Liver (tissue), 9 donors: ENCODE measurements around the gene FARS2. TPM values are rescaled to one million over a fixed set of nuclear protein-coding genes. Genes with fewer than 3 reads are reported as not detected.

Experiments used
- DNase-seq: peaks from one replicate; pipeline ENCODE4 v3.0.0-alpha.2; 2017; ENCODE audit warnings: low spot score
- H3K27ac ChIP-seq, 2 donors: one replicate each; pipeline ENCODE4 v1.7.0; 2013; ENCODE audit warnings: inconsistent platforms in 2 of 2, low read length in 2 of 2, control low read depth in 1 of 2, low read depth in 1 of 2, mild to moderate bottlenecking in 1 of 2
- H3K27me3 ChIP-seq, 4 donors: one replicate each; pipeline versions ENCODE4 v1.6.1 to v1.7.0; 2013; ENCODE audit warnings: low read length in 3 of 4, inconsistent platforms in 1 of 4, mild to moderate bottlenecking in 1 of 4, moderate library complexity in 1 of 4; ENCODE audit not compliant: control insufficient read depth in 4 of 4, insufficient read depth in 4 of 4
- H3K36me3 ChIP-seq, 4 donors: one replicate each; pipeline versions ENCODE4 v1.6.1 to v1.7.0; 2013; ENCODE audit warnings: low read length in 3 of 4, mild to moderate bottlenecking in 3 of 4, low read depth in 1 of 4, moderate library complexity in 1 of 4; ENCODE audit not compliant: control insufficient read depth in 4 of 4, insufficient read depth in 3 of 4
- H3K4me1 ChIP-seq, 4 donors: one replicate each; pipeline versions ENCODE4 v1.6.1 to v1.7.0; 2013; ENCODE audit warnings: low read length in 3 of 4, mild to moderate bottlenecking in 3 of 4, moderate library complexity in 1 of 4; ENCODE audit not compliant: control insufficient read depth in 4 of 4, insufficient read depth in 4 of 4
- H3K4me3 ChIP-seq, 3 donors: one replicate each; pipeline versions ENCODE4 v1.6.1 to v1.7.0; 2013; ENCODE audit warnings: low read length in 3 of 3, control low read depth in 1 of 3, low read depth in 1 of 3, mild to moderate bottlenecking in 1 of 3
- H3K9ac ChIP-seq, 2 donors: one replicate each; pipeline ENCODE4 v1.7.0; 2013; ENCODE audit warnings: low read length in 2 of 2, mild to moderate bottlenecking in 2 of 2, moderate library complexity in 2 of 2, control low read depth in 1 of 2, low read depth in 1 of 2
- H3K9me3 ChIP-seq, 4 donors: one replicate each; pipeline versions ENCODE4 v1.6.1 to v1.7.0; 2013; ENCODE audit warnings: low read length in 3 of 4; ENCODE audit not compliant: control insufficient read depth in 4 of 4
- EGR1 ChIP-seq, 2 donors: IDR thresholded peaks; 2 replicates each; pipeline ENCODE4 v1.6.1; 2016 to 2018; ENCODE audit warnings: antibody characterized with exemption in 2 of 2, low read depth in 2 of 2
- FOXA1 ChIP-seq: IDR thresholded peaks from 2 replicates; pipeline ENCODE4 v1.6.1; 2016; ENCODE audit warnings: antibody characterized with exemption
- FOXA2 ChIP-seq: IDR thresholded peaks from 2 replicates; pipeline ENCODE4 v1.6.1; 2016; ENCODE audit warnings: antibody characterized with exemption
- GABPA ChIP-seq, 2 donors: IDR thresholded peaks in 1 of 2; conservative IDR thresholded peaks in 1 of 2; 2 replicates each; pipeline ENCODE4 v1.6.1; 2016; ENCODE audit warnings: antibody characterized with exemption in 2 of 2, mild to moderate bottlenecking in 1 of 2, moderate library complexity in 1 of 2
- HNF4A ChIP-seq, 2 donors: conservative IDR thresholded peaks; 2 replicates each; pipeline ENCODE4 v1.6.1; 2016; ENCODE audit warnings: antibody characterized with exemption in 2 of 2, mild to moderate bottlenecking in 2 of 2
- HNF4G ChIP-seq: IDR thresholded peaks from 2 replicates; pipeline ENCODE4 v1.6.1; 2016; ENCODE audit warnings: antibody characterized with exemption
- JUND ChIP-seq, 2 donors: IDR thresholded peaks; 2 replicates each; pipeline ENCODE4 v1.6.1; 2016; ENCODE audit warnings: antibody characterized with exemption in 2 of 2
- NR2F2 ChIP-seq: IDR thresholded peaks from 2 replicates; pipeline ENCODE4 v1.6.1; 2016; ENCODE audit warnings: antibody characterized with exemption
- RAD21 ChIP-seq, 2 donors: IDR thresholded peaks; 2 replicates each; pipeline ENCODE4 v1.6.1; 2016; ENCODE audit warnings: antibody characterized with exemption in 2 of 2, mild to moderate bottlenecking in 2 of 2
- RXRA ChIP-seq, 2 donors: IDR thresholded peaks; 2 replicates each; pipeline ENCODE4 v1.6.1; 2017 to 2018; ENCODE audit warnings: antibody characterized with exemption in 2 of 2, mild to moderate bottlenecking in 1 of 2
- SP1 ChIP-seq: IDR thresholded peaks from 2 replicates; pipeline ENCODE4 v1.6.1; 2018; ENCODE audit warnings: antibody characterized with exemption, mild to moderate bottlenecking
- TAF1 ChIP-seq: conservative IDR thresholded peaks from 2 replicates; pipeline ENCODE4 v1.6.1; 2016; ENCODE audit warnings: antibody characterized with exemption, mild to moderate bottlenecking
- YY1 ChIP-seq: IDR thresholded peaks from 2 replicates; pipeline ENCODE4 v1.6.1; 2016; ENCODE audit warnings: antibody characterized with exemption, mild to moderate bottlenecking
- WGBS: extraction: QIAGEN DNeasy Blood & Tissue Kit; methylation state at CpG from one replicate; pipeline ENCODE4 v1.1.7; 2013; 5-methylcytosine and 5-hydroxymethylcytosine counted together
- polyA plus RNA-seq, 2 donors: library from polyadenylated mRNA; stranded (reverse) in 1 of 2; unstranded in 1 of 2; fragments of 200-250 nt in 1 of 2; fragments of >200 nt in 1 of 2; fragmentation: Nextera tagmentation in 1 of 2; extraction: Ambion mirVana in 1 of 2; gene quantifications; one replicate each; pipeline versions ENCODE4 v1.2.1 to v1.2.3, GENCODE V29; 2013 to 2015
- total RNA-seq, 2 donors: library from RNA; depleted of rRNA; stranded (reverse); fragments of >200 nt; gene quantifications; one replicate each; pipeline ENCODE4 v1.2.3, GENCODE V29; 2014
- TF ChIP-seq, protein P1 (sequence below): IDR thresholded peaks from 2 replicates; pipeline ENCODE4 v1.6.1; 2016; ENCODE audit warnings: antibody characterized with exemption, mild to moderate bottlenecking
- TF ChIP-seq, protein P2 (sequence below): IDR thresholded peaks from 2 replicates; pipeline ENCODE4 v1.6.1; 2016; ENCODE audit warnings: antibody characterized with exemption
- TF ChIP-seq, protein P3 (sequence below): IDR thresholded peaks from 2 replicates; pipeline ENCODE4 v1.6.1; 2016; ENCODE audit warnings: antibody characterized with exemption
- donor health status: healthy.
- donor health status: healthy.
- donor health status: healthy.
- donor health status: healthy.
- donor health status: healthy.

The FARS2 gene
- total and polyA plus RNA-seq, 4 donors, result 7.8 to 25.9 (median 11.2) TPM

DNA sequence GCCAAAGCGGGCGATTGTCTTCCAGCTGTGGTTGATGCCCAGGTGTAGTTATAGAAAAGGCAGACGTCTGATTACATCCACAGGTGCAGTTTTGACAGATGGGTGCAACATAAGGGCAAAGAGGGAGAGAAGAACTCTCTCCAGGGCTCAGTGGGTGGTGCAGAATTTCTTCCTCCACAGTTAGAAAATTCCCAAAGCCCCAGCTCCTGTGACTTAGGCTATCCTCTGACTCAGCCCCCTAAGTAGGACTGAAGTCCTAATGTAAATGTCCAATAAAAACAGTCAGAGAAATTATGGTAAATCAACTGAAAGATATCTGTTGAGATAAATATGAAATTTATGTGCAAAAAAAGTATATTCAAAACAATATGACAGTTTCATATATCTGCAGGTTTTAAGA lies 32.0 kb upstream of the FARS2 start:
- no peaks in the 10 kb centered on the region for H3K27me3 ChIP-seq
- H3K36me3 ChIP-seq, result no peaks in the 10 kb centered on the region
- no peaks in the 10 kb centered on the region for H3K9me3 ChIP-seq
- TF ChIP-seq NR2F2, result no peak
- TF ChIP-seq HNF4A (conservative IDR thresholded peaks at IDR 0.05), result no peak
- no peak for TF ChIP-seq YY1
- TF ChIP-seq FOXA1, result no peak
- H3K4me3 ChIP-seq, result no peak overlapping the region
- DNase-seq, result no peak
- no peak overlapping the region for H3K27ac ChIP-seq
- H3K9ac ChIP-seq, result no peak overlapping the region
- WGBS, result 96% methylated on average over 3 of the region's 3 CpGs
- no peaks in the 10 kb centered on the region for H3K4me1 ChIP-seq

DNA sequence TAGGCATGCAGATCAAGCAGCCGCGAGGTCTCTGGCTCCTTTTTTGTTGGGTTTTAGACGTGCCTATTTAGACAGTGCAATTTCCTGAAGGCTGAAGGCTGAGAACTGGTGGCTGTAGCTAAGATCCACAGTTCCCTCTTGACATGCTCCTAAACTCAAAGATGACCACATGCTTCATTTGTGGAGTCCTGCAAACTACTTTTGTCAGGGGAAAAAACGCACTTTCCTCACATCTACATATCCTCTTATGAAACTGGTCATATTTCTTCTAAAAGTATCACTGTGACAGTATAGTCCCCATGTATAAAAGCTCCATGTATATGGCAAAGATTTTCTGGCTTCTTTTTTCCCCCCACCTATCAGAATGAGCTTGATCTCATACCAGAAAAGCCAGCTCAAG lies 31.2 kb upstream of the FARS2 start:
- Histone ChIP-seq H3K9me3 (no peaks in the 10 kb centered on the region), H3K4me1 (no peaks in the 10 kb centered on the region), H3K9ac (no peak overlapping the region), H3K36me3 (no peaks in the 10 kb centered on the region), H3K27ac (no peak overlapping the region), H3K4me3 (no peak overlapping the region), H3K27me3 (no peaks in the 10 kb centered on the region)
- WGBS, result 89% methylated on average over 4 of the region's 4 CpGs
- TF ChIP-seq, protein P1, sequence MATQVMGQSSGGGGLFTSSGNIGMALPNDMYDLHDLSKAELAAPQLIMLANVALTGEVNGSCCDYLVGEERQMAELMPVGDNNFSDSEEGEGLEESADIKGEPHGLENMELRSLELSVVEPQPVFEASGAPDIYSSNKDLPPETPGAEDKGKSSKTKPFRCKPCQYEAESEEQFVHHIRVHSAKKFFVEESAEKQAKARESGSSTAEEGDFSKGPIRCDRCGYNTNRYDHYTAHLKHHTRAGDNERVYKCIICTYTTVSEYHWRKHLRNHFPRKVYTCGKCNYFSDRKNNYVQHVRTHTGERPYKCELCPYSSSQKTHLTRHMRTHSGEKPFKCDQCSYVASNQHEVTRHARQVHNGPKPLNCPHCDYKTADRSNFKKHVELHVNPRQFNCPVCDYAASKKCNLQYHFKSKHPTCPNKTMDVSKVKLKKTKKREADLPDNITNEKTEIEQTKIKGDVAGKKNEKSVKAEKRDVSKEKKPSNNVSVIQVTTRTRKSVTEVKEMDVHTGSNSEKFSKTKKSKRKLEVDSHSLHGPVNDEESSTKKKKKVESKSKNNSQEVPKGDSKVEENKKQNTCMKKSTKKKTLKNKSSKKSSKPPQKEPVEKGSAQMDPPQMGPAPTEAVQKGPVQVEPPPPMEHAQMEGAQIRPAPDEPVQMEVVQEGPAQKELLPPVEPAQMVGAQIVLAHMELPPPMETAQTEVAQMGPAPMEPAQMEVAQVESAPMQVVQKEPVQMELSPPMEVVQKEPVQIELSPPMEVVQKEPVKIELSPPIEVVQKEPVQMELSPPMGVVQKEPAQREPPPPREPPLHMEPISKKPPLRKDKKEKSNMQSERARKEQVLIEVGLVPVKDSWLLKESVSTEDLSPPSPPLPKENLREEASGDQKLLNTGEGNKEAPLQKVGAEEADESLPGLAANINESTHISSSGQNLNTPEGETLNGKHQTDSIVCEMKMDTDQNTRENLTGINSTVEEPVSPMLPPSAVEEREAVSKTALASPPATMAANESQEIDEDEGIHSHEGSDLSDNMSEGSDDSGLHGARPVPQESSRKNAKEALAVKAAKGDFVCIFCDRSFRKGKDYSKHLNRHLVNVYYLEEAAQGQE, result no peak
- TF ChIP-seq, protein P2, sequence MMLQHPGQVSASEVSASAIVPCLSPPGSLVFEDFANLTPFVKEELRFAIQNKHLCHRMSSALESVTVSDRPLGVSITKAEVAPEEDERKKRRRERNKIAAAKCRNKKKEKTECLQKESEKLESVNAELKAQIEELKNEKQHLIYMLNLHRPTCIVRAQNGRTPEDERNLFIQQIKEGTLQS, result no peak
- TF ChIP-seq SP1 (no peak), HNF4A (conservative IDR thresholded peaks at IDR 0.05) (no peak), JUND (IDR thresholded peaks at IDR 0.05) (no peak)
- no peak for DNase-seq

DNA sequence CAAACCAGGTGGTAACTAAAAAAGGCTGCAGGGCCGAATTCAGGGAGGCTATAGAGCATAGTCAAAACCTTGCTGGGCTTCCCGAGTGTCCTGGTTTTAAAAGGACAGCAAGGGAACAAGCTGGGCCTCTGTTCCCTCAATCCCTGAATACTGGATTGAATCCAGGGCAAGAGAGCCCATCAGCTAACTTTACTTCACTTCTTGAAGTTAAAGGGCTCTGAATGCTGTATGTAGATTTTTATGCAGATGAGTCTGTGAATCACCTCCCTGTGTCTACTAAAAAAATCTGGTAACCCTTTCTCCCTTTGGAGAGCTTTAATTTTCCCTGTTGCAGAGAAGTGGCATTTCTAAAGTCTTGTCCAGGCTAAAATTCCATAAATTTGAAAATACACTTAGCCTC lies 30.0 kb upstream of the FARS2 start:
- H3K27ac ChIP-seq, result no peak overlapping the region
- WGBS, result 93% methylated on average over 2 of the region's 2 CpGs
- no peaks in the 10 kb centered on the region for H3K4me1 ChIP-seq
- H3K36me3 ChIP-seq, result no peaks in the 10 kb centered on the region
- H3K4me3 ChIP-seq, result no peak overlapping the region
- DNase-seq, result no peak
- H3K9ac ChIP-seq, result no peak overlapping the region
- no peak for TF ChIP-seq JUND (IDR thresholded peaks at IDR 0.05)
- no peak for TF ChIP-seq FOXA1
- no peak for TF ChIP-seq TAF1
- TF ChIP-seq RXRA (IDR thresholded peaks at IDR 0.05), result no peak
- TF ChIP-seq GABPA (IDR thresholded peaks at IDR 0.05 in 1 of 2, conservative IDR thresholded peaks at IDR 0.05 in 1 of 2), result no peak
- no peak for TF ChIP-seq FOXA2
- no peak for TF ChIP-seq NR2F2
- no peak for TF ChIP-seq EGR1 (IDR thresholded peaks at IDR 0.05; ENCODE audit: low read depth in 2 of 2)
- TF ChIP-seq, protein P1, result no peak
- TF ChIP-seq RAD21 (IDR thresholded peaks at IDR 0.05), result no peak
- TF ChIP-seq HNF4G, result no peak
- TF ChIP-seq, protein P2, result no peak
- TF ChIP-seq, protein P3, sequence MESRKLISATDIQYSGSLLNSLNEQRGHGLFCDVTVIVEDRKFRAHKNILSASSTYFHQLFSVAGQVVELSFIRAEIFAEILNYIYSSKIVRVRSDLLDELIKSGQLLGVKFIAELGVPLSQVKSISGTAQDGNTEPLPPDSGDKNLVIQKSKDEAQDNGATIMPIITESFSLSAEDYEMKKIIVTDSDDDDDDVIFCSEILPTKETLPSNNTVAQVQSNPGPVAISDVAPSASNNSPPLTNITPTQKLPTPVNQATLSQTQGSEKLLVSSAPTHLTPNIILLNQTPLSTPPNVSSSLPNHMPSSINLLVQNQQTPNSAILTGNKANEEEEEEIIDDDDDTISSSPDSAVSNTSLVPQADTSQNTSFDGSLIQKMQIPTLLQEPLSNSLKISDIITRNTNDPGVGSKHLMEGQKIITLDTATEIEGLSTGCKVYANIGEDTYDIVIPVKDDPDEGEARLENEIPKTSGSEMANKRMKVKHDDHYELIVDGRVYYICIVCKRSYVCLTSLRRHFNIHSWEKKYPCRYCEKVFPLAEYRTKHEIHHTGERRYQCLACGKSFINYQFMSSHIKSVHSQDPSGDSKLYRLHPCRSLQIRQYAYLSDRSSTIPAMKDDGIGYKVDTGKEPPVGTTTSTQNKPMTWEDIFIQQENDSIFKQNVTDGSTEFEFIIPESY, result no peak
- no peaks in the 10 kb centered on the region for H3K9me3 ChIP-seq
- no peaks in the 10 kb centered on the region for H3K27me3 ChIP-seq
